ENCODE data around the gene ACOT8.
A peak's percentile ranks its signal among the peaks of the same experiment; 100 is the strongest.
"Not testable (repeated sequence)": the region's sequence is repeated elsewhere in the genome, so short reads cannot be mapped to it uniquely, and the experiment has no call there.

ACOT8 gene

GRCh38 chr20:45882469-45883099 is 25.4 kb upstream of the ACOT8 start:
- H3K27ac ChIP-seq, result no peak overlapping the region
- no peak for TF ChIP-seq ZFX (IDR thresholded peaks at IDR 0.05; ENCODE audit: borderline replicate concordance)
- TF ChIP-seq CTCF (IDR thresholded peaks at IDR 0.05), result no peak

GRCh38 chr20:45880988-45881788 is 24.0 kb upstream of the ACOT8 start, which contains the start of gene ZSWIM1:
ZSWIM1 (plus strand) TSS chr20:45881227; CDS start chr20:45882593, 1,366 bp downstream.
- TF ChIP-seq ZFX (IDR thresholded peaks at IDR 0.05; ENCODE audit: borderline replicate concordance), result no peak
- no peak for TF ChIP-seq CTCF (IDR thresholded peaks at IDR 0.05)
- H3K27ac ChIP-seq, result peak within 1 kb of the TSS; percentile 60

- no peak for TF ChIP-seq CTCF (IDR thresholded peaks at IDR 0.05)
- no peak for TF ChIP-seq ZFX (IDR thresholded peaks at IDR 0.05; ENCODE audit: borderline replicate concordance)
- no peak overlapping the region for H3K27ac ChIP-seq
Measured at GRCh38 chr20:45878076-45878761, 21.0 kb upstream of the ACOT8 start.

GRCh38 chr20:45874576-45874975 is 17.4 kb upstream of the ACOT8 start:
- TF ChIP-seq ZFX (IDR thresholded peaks at IDR 0.05; ENCODE audit: borderline replicate concordance) (no peak), CTCF (IDR thresholded peaks at IDR 0.05) (no peak)
- H3K27ac ChIP-seq, result no peak overlapping the region

- H3K27ac ChIP-seq, result not testable (repeated sequence)
Measured at GRCh38 chr20:45874104-45874481, 16.9 kb upstream of the ACOT8 start.

- TF ChIP-seq CTCF (IDR thresholded peaks at IDR 0.05) (no peak), ZFX (IDR thresholded peaks at IDR 0.05; ENCODE audit: borderline replicate concordance) (no peak)
- H3K27ac ChIP-seq, result no peak overlapping the region
Measured at GRCh38 chr20:45873409-45874103, 16.4 kb upstream of the ACOT8 start.

- H3K27ac ChIP-seq, result no peak overlapping the region
- TF ChIP-seq CTCF (IDR thresholded peaks at IDR 0.05) (no peak), ZFX (IDR thresholded peaks at IDR 0.05; ENCODE audit: borderline replicate concordance) (no peak)
Measured at GRCh38 chr20:45872626-45873025, 15.4 kb upstream of the ACOT8 start.
